Measurements from ENCODE around the gene RNF123.

- TF ChIP-seq POLR2A (IDR thresholded peaks at IDR 0.05) (no peak), CTCF (IDR thresholded peaks at IDR 0.05) (no peak), POLR2AphosphoS5 (IDR thresholded peaks at IDR 0.05) (no peak), EP300 (IDR thresholded peaks at IDR 0.05; ENCODE audit: low read depth) (no peak)
Measured at GRCh38 chr3:49642708-49643145, 46.6 kb upstream of the RNF123 start.

Data from transverse colon (tissue), 4 donors.